GM12878 (cell line): ENCODE data around the gene TEPSIN. TPM values are rescaled to one million over a fixed set of nuclear protein-coding genes. Genes with fewer than 3 reads are reported as not detected.

ENCODE experiments used
- CBFB ChIP-seq: IDR thresholded peaks from 2 replicates; pipeline ENCODE4 v1.6.1; 2016; ENCODE audit warnings: antibody characterized with exemption, low read depth
- CEBPB ChIP-seq, 2 experiments: fragments of 150-350 bp in 1 of 2; IDR thresholded peaks; 2 replicates each; pipeline ENCODE4 v1.6.1; 2012 to 2014; ENCODE audit warnings: low read depth in 2 of 2, low read length in 2 of 2, borderline replicate concordance in 1 of 2, inconsistent platforms in 1 of 2
- CHD2 ChIP-seq: IDR thresholded peaks from 2 replicates; pipeline ENCODE4 v1.6.1; 2011; ENCODE audit warnings: low read depth, low read length, improper control_type of control experiment, borderline replicate concordance
- EGR1 ChIP-seq, 2 experiments: IDR thresholded peaks; 1 replicate in 1 of 2; 2 replicates in 1 of 2; pipeline ENCODE4 v1.6.1; 2011 to 2012; ENCODE audit warnings: low read depth in 2 of 2, low read length in 2 of 2, borderline replicate concordance in 1 of 2, mild to moderate bottlenecking in 1 of 2, moderate library complexity in 1 of 2
- NBN ChIP-seq: fragments of 450-650 bp; IDR thresholded peaks from 2 replicates; pipeline ENCODE4 v1.6.1; 2016
- RCOR1 ChIP-seq: conservative IDR thresholded peaks from 2 replicates; pipeline ENCODE4 v1.6.1; 2012; ENCODE audit warnings: low read depth, low read length, improper control_type of control experiment
- SMC3 ChIP-seq: IDR thresholded peaks from 2 replicates; pipeline ENCODE4 v1.6.1; 2011; ENCODE audit warnings: low read length, improper control_type of control experiment, borderline replicate concordance
- ZBED1 ChIP-seq: IDR thresholded peaks from 2 replicates; pipeline ENCODE4 v1.6.1; 2016; ENCODE audit warnings: borderline replicate concordance
- ZZZ3 ChIP-seq: IDR thresholded peaks from 2 replicates; pipeline ENCODE4 v1.6.1; 2011; ENCODE audit warnings: low read depth; ENCODE audit not compliant: control insufficient read depth, insufficient read length
- polyA plus RNA-seq, 11 experiments: library from polyadenylated mRNA; depleted of rRNA in 4 of 11; unstranded in 6 of 11; stranded (reverse) in 5 of 11; fragments of >200 nt; fragmentation: Nextera tagmentation in 4 of 11; fragmentation: Illumina TruSeq in 1 of 11; extraction: Ambion mirVana in 4 of 11; extraction: Trizol in 1 of 11; gene quantifications; 1 replicate in 1 of 11; 2 replicates in 10 of 11; pipeline versions ENCODE4 v1.2.1 to v1.2.3, GENCODE V29; 2011 to 2016; ENCODE audit warnings: inconsistent platforms in 2 of 11, missing spikeins in 2 of 11, low read depth in 1 of 11
- total RNA-seq, 4 experiments: library from RNA; depleted of rRNA in 3 of 4; stranded (reverse); fragments of >200 nt in 3 of 4; fragmentation: Illumina TruSeq in 1 of 4; extraction: Trizol in 1 of 4; gene quantifications; 2 replicates each; pipeline versions ENCODE4 v1.2.1 to v1.2.3, GENCODE V29; 2013 to 2021
- TF ChIP-seq, protein P1 (sequence below): fragments of 450-650 bp; formaldehyde crosslinking; IDR thresholded peaks from 2 replicates; pipeline ENCODE4 v1.4.0; 2020; ENCODE audit warnings: mild to moderate bottlenecking, moderate library complexity

The TEPSIN gene
- total and polyA plus RNA-seq, 10 of the 15 experiments (the other 5 are each of a cell fraction or from before 2014, with no cell fraction given), result 0.87 to 36.7 (median 5.3) TPM

DNA sequence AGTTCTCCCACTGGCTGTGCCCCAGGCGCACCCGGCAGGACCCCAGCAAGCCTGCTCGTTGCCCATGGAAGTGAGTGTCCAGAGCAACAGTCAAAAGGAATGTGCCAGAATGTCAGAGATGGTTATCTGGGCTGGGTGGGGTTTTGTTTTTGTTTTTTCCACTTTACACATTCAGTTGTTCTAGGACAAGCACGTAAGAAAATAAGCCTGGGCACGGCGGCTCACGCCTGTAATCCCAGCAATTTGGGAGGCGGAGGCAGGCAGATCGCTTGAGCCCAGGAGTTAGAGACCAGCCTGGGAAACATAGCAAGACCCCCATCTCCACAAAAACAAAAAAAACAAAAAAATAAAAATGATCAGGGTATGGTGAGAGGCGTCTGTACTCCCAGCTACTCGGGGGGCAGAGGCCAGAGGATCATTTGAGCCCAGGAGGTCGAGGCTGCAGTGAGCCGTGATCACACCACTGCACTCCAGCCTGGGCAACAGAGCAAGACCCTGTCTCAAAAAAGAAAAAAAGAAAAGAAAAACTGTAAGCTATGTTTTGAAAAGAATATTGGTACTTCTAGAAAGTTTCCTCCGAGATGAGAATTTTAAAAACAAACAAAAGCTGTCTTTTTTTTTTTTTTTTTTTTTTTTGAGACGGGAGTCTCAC is 8.6 kb upstream of the TEPSIN start (continued):
- TF ChIP-seq SMC3 (no peak), ZBED1 (no peak), EGR1 (IDR thresholded peaks at IDR 0.05; ENCODE audit: borderline replicate concordance in 1 of 2, low read depth in 2 of 2, low read length in 2 of 2) (no peak), CHD2 (no peak), ZZZ3 (no peak), NBN (no peak), CEBPB (IDR thresholded peaks at IDR 0.05; ENCODE audit: borderline replicate concordance in 1 of 2, low read depth in 2 of 2, low read length in 2 of 2) (no peak), CBFB (no peak), RCOR1 (no peak)
- TF ChIP-seq, protein P1, sequence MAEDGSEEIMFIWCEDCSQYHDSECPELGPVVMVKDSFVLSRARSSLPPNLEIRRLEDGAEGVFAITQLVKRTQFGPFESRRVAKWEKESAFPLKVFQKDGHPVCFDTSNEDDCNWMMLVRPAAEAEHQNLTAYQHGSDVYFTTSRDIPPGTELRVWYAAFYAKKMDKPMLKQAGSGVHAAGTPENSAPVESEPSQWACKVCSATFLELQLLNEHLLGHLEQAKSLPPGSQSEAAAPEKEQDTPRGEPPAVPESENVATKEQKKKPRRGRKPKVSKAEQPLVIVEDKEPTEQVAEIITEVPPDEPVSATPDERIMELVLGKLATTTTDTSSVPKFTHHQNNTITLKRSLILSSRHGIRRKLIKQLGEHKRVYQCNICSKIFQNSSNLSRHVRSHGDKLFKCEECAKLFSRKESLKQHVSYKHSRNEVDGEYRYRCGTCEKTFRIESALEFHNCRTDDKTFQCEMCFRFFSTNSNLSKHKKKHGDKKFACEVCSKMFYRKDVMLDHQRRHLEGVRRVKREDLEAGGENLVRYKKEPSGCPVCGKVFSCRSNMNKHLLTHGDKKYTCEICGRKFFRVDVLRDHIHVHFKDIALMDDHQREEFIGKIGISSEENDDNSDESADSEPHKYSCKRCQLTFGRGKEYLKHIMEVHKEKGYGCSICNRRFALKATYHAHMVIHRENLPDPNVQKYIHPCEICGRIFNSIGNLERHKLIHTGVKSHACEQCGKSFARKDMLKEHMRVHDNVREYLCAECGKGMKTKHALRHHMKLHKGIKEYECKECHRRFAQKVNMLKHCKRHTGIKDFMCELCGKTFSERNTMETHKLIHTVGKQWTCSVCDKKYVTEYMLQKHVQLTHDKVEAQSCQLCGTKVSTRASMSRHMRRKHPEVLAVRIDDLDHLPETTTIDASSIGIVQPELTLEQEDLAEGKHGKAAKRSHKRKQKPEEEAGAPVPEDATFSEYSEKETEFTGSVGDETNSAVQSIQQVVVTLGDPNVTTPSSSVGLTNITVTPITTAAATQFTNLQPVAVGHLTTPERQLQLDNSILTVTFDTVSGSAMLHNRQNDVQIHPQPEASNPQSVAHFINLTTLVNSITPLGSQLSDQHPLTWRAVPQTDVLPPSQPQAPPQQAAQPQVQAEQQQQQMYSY (CRISPR knock-in tag), result no peak
